WTC11 (cell line): Measurements from ENCODE around the gene KHK.

Source experiments
- ELF4 ChIP-seq: sonication (generic); formaldehyde crosslinking; IDR thresholded peaks from 2 replicates; pipeline ENCODE4 v1.8.1; 2022; ENCODE audit warnings: low read depth, mild to moderate bottlenecking, moderate library complexity, missing genetic modification reagents
- ESRRA ChIP-seq: sonication (generic); formaldehyde crosslinking; IDR thresholded peaks from 2 replicates; pipeline ENCODE4 v1.8.1; 2022; ENCODE audit warnings: mild to moderate bottlenecking, missing genetic modification reagents, borderline replicate concordance
- FOXK1 ChIP-seq: sonication (generic); formaldehyde crosslinking; IDR thresholded peaks from 2 replicates; pipeline ENCODE4 v1.8.0; 2022; ENCODE audit warnings: mild to moderate bottlenecking, moderate library complexity, missing genetic modification reagents
- TF ChIP-seq, protein P1 (sequence below): fragments of 200-600 bp; IDR thresholded peaks from 2 replicates; pipeline ENCODE4 v1.8.0; 2022; ENCODE audit warnings: antibody characterized with exemption
- TF ChIP-seq, protein P2 (sequence below): sonication (generic); formaldehyde crosslinking; IDR thresholded peaks from 2 replicates; pipeline ENCODE4 v1.8.0; 2023; ENCODE audit warnings: missing genetic modification reagents, mild to moderate bottlenecking, borderline replicate concordance
- TF ChIP-seq, protein P3 (sequence below): sonication (generic); formaldehyde crosslinking; IDR thresholded peaks from 2 replicates; pipeline ENCODE4 v1.8.1; 2022; ENCODE audit warnings: low read depth, missing genetic modification reagents, borderline replicate concordance

DNA sequence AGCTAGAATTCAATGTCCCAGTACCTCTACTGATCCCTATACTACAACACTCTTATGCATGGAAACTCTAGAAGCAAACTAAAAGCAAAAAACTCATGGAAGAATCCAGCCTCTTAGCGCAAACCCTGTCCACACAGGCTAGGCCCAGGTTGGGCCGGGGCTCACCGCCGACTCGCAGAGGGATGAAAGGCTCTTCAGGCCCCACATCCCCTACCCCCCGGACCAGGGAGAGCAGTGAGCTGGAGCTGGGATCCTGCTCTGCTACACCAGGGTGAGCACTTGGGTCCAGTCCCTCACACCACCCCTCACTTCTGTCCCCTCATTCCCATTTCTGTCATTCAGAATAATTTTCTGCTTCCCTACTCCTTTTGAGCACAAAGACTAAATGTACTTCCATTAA is 17.1 kb upstream of the KHK start:
- TF ChIP-seq, protein P1, sequence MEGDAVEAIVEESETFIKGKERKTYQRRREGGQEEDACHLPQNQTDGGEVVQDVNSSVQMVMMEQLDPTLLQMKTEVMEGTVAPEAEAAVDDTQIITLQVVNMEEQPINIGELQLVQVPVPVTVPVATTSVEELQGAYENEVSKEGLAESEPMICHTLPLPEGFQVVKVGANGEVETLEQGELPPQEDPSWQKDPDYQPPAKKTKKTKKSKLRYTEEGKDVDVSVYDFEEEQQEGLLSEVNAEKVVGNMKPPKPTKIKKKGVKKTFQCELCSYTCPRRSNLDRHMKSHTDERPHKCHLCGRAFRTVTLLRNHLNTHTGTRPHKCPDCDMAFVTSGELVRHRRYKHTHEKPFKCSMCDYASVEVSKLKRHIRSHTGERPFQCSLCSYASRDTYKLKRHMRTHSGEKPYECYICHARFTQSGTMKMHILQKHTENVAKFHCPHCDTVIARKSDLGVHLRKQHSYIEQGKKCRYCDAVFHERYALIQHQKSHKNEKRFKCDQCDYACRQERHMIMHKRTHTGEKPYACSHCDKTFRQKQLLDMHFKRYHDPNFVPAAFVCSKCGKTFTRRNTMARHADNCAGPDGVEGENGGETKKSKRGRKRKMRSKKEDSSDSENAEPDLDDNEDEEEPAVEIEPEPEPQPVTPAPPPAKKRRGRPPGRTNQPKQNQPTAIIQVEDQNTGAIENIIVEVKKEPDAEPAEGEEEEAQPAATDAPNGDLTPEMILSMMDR: no peak
- TF ChIP-seq FOXK1 (CRISPR knock-in tag): no peak
- TF ChIP-seq, protein P2, sequence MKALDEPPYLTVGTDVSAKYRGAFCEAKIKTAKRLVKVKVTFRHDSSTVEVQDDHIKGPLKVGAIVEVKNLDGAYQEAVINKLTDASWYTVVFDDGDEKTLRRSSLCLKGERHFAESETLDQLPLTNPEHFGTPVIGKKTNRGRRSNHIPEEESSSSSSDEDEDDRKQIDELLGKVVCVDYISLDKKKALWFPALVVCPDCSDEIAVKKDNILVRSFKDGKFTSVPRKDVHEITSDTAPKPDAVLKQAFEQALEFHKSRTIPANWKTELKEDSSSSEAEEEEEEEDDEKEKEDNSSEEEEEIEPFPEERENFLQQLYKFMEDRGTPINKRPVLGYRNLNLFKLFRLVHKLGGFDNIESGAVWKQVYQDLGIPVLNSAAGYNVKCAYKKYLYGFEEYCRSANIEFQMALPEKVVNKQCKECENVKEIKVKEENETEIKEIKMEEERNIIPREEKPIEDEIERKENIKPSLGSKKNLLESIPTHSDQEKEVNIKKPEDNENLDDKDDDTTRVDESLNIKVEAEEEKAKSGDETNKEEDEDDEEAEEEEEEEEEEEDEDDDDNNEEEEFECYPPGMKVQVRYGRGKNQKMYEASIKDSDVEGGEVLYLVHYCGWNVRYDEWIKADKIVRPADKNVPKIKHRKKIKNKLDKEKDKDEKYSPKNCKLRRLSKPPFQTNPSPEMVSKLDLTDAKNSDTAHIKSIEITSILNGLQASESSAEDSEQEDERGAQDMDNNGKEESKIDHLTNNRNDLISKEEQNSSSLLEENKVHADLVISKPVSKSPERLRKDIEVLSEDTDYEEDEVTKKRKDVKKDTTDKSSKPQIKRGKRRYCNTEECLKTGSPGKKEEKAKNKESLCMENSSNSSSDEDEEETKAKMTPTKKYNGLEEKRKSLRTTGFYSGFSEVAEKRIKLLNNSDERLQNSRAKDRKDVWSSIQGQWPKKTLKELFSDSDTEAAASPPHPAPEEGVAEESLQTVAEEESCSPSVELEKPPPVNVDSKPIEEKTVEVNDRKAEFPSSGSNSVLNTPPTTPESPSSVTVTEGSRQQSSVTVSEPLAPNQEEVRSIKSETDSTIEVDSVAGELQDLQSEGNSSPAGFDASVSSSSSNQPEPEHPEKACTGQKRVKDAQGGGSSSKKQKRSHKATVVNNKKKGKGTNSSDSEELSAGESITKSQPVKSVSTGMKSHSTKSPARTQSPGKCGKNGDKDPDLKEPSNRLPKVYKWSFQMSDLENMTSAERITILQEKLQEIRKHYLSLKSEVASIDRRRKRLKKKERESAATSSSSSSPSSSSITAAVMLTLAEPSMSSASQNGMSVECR (CRISPR knock-in tag): no peak
- TF ChIP-seq, protein P3, sequence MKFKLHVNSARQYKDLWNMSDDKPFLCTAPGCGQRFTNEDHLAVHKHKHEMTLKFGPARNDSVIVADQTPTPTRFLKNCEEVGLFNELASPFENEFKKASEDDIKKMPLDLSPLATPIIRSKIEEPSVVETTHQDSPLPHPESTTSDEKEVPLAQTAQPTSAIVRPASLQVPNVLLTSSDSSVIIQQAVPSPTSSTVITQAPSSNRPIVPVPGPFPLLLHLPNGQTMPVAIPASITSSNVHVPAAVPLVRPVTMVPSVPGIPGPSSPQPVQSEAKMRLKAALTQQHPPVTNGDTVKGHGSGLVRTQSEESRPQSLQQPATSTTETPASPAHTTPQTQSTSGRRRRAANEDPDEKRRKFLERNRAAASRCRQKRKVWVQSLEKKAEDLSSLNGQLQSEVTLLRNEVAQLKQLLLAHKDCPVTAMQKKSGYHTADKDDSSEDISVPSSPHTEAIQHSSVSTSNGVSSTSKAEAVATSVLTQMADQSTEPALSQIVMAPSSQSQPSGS (CRISPR knock-in tag): no peak
- no peak for TF ChIP-seq ELF4 (CRISPR knock-in tag)
- TF ChIP-seq ESRRA (CRISPR knock-in tag): no peak
